Astrocyte (in vitro differentiated cells and primary cell): ENCODE data around the gene TSBP1.

ENCODE experiments used
- EZH2 ChIP-seq: IDR thresholded peaks from 2 replicates; pipeline ENCODE4 v1.6.1; 2012; ENCODE audit warnings: mild to moderate bottlenecking, low read length, inconsistent platforms; ENCODE audit not compliant: insufficient read depth
- TF ChIP-seq, protein P1 (sequence below): IDR thresholded peaks from 2 replicates; pipeline ENCODE4 v1.5.1; 2011; ENCODE audit warnings: low read depth, mild to moderate bottlenecking, inconsistent platforms, low read length, moderate library complexity; ENCODE audit not compliant: insufficient read depth

DNA sequence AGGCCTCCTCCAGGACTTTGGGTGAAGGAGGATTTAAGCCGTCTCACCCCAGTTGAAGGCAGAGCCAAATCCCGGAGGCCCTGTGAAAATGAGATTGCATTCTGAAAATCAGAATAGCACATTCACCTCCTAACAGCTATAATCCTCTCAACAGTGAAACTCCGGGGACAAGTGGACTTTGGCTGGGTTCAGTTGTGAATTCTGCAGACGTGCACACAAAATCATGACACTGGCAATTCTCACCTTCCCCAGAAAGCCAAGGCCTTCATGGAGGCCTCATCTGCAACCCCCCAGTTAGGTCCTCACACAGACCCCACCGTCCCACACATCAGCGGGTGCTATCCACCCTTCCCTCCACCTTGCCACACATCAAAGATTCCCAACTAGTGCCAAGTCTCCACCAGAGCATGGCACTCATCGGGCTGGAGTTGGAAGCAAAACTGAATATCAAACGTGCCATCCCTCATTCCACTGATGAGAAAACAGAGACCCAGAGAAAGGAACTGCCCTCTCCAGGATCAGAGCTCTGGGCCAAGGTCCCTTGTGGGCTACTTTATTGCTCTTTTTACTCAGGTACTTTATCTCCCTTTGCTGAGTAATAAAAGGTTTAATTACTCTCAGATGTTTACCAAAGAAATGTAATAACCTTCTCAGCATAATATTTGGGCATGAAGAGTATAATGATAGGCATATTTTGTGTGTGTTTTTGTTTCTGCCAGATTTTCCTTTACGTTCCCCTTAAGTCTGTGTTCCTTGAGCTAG lies 40.0 kb upstream of the TSBP1 start:
- TF ChIP-seq EZH2 = no peak
- TF ChIP-seq, protein P1, sequence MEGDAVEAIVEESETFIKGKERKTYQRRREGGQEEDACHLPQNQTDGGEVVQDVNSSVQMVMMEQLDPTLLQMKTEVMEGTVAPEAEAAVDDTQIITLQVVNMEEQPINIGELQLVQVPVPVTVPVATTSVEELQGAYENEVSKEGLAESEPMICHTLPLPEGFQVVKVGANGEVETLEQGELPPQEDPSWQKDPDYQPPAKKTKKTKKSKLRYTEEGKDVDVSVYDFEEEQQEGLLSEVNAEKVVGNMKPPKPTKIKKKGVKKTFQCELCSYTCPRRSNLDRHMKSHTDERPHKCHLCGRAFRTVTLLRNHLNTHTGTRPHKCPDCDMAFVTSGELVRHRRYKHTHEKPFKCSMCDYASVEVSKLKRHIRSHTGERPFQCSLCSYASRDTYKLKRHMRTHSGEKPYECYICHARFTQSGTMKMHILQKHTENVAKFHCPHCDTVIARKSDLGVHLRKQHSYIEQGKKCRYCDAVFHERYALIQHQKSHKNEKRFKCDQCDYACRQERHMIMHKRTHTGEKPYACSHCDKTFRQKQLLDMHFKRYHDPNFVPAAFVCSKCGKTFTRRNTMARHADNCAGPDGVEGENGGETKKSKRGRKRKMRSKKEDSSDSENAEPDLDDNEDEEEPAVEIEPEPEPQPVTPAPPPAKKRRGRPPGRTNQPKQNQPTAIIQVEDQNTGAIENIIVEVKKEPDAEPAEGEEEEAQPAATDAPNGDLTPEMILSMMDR = no peak
